ENCODE data around the gene SNX22.

Gene SNX22

DNA sequence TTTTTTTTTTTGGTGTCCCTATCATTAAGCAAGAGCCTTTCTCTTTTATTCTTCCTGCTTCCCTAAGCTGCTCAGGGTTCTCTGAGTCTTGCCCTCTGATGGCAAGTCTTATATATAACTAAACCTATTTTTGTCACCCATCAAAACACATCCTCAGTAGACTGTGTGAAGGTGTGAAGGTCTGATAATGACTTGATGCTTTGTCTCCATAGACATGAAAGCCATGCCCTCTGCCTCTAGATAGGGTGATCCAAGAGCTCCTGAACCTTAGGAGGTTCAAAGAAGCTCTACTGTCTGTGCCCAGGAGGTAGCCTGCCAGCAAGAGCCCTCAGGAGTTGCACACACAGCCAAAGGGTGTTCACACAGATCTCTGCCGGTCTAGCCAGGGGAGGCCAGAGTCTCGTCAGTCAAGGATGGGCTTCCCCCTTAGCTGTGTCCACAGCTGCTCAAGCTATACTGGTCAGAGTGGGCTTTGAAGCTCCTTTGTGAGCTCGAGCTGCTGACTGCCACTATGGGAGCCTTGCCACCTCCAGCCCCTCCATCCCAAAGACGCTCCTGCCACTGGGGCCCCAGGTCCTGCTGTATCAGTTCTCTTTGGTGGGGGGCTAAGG is 13.1 kb upstream of the SNX22 start:
- Histone ChIP-seq H3K9me3 (ENCODE audit: control insufficient read depth, insufficient read depth, low read depth, low read length) (no peaks in the 10 kb centered on the region), H3K4me3 (ENCODE audit: low read depth, low read length) (no peak overlapping the region), H3K36me3 (ENCODE audit: control insufficient read depth in 2 of 2, insufficient read depth in 1 of 2, low read length in 2 of 2) (peaks cover 0 to 62% of the 10 kb centered on the region in 2 experiments; a peak in 2 of 3 replicates), H3K27ac (ENCODE audit: extremely low read depth, low read depth, low read length) (no peak overlapping the region), H3K4me1 (ENCODE audit: control insufficient read depth, insufficient read depth, low read length) (no peaks in the 10 kb centered on the region)
- ChIA-PET CTCF (interaction anchor here (0.7 kb wide), 1 partner anchor 1071 kb away, joined by 4 read pairs; no protein-coding TSS in a partner anchor), POLR2A (interaction anchor here (0.7 kb wide), 1 partner anchor 16 kb away, joined by 3 read pairs; no protein-coding TSS in a partner anchor)
- TF ChIP-seq, protein P1, sequence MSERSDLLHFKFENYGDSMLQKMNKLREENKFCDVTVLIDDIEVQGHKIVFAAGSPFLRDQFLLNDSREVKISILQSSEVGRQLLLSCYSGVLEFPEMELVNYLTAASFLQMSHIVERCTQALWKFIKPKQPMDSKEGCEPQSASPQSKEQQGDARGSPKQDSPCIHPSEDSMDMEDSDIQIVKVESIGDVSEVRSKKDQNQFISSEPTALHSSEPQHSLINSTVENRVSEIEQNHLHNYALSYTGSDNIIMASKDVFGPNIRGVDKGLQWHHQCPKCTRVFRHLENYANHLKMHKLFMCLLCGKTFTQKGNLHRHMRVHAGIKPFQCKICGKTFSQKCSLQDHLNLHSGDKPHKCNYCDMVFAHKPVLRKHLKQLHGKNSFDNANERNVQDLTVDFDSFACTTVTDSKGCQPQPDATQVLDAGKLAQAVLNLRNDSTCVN (tag by site-specific recombination; optimal IDR thresholded peaks at IDR 0.05) = no peak
- TF ChIP-seq, protein P2, sequence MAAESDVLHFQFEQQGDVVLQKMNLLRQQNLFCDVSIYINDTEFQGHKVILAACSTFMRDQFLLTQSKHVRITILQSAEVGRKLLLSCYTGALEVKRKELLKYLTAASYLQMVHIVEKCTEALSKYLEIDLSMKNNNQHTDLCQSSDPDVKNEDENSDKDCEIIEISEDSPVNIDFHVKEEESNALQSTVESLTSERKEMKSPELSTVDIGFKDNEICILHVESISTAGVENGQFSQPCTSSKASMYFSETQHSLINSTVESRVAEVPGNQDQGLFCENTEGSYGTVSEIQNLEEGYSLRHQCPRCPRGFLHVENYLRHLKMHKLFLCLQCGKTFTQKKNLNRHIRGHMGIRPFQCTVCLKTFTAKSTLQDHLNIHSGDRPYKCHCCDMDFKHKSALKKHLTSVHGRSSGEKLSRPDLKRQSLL (tag by site-specific recombination; IDR thresholded peaks at IDR 0.05) = no peak
- TF ChIP-seq, protein P3, sequence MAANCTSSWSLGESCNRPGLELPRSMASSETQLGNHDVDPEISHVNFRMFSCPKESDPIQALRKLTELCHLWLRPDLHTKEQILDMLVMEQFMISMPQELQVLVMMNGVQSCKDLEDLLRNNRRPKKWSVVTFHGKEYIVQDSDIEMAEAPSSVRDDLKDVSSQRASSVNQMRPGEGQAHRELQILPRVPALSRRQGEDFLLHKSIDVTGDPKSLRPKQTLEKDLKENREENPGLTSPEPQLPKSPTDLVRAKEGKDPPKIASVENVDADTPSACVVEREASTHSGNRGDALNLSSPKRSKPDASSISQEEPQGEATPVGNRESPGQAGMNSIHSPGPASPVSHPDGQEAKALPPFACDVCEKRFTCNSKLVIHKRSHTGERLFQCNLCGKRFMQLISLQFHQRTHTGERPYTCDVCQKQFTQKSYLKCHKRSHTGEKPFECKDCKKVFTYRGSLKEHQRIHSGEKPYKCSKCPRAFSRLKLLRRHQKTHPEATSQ (tag by site-specific recombination; IDR thresholded peaks at IDR 0.05) = no peak
- TF ChIP-seq ZNF248 (tag by site-specific recombination; IDR thresholded peaks at IDR 0.05) (no peak), ZNF394 (tag by site-specific recombination; IDR thresholded peaks at IDR 0.05; ENCODE audit: borderline replicate concordance) (no peak), ZNF654 (tag by site-specific recombination; IDR thresholded peaks at IDR 0.05; ENCODE audit: low read depth) (no peak), ZNF610 (tag by site-specific recombination; IDR thresholded peaks at IDR 0.05; ENCODE audit: borderline replicate concordance) (no peak), ZNF514 (tag by site-specific recombination; IDR thresholded peaks at IDR 0.05) (no peak), SALL2 (tag by site-specific recombination; IDR thresholded peaks at IDR 0.05; ENCODE audit: borderline replicate concordance) (no peak), ZNF24 (tag by site-specific recombination; IDR thresholded peaks at IDR 0.05) (no peak), ZNF621 (tag by site-specific recombination; IDR thresholded peaks at IDR 0.05) (no peak), SCRT1 (tag by site-specific recombination; IDR thresholded peaks at IDR 0.05; ENCODE audit: borderline replicate concordance) (no peak), ZNF366 (tag by site-specific recombination; conservative IDR thresholded peaks at IDR 0.05) (no peak), ZNF362 (tag by site-specific recombination; IDR thresholded peaks at IDR 0.05) (no peak), ZNF221 (tag by site-specific recombination; IDR thresholded peaks at IDR 0.05; ENCODE audit: borderline replicate concordance) (no peak), BCL11A (tag by site-specific recombination; IDR thresholded peaks at IDR 0.05; ENCODE audit: low read depth) (no peak), BCL6B (tag by site-specific recombination; IDR thresholded peaks at IDR 0.05) (no peak)
